Pancreas (tissue), 10 donors: ENCODE results near the gene LGALS9C. TPM values are rescaled to one million over a fixed set of nuclear protein-coding genes. Genes with fewer than 3 reads are reported as not detected.
"Not testable (repeated sequence)": the region's sequence is repeated elsewhere in the genome, so short reads cannot be mapped to it uniquely, and the experiment has no call there.

ENCODE experiments used
- ATAC-seq, 4 donors: fragments of 200-7000 bp; cut with Tn5 transposase; one replicate each; pipeline versions ENCODE4 v1.8.0 to v1.9.1; 2020; ENCODE audit warnings: mild to moderate bottlenecking in 4 of 4, moderate library complexity in 4 of 4
- DNase-seq, 6 donors: peaks; one replicate each; pipeline ENCODE4 v3.0.0-alpha.2; 2020
- FAIRE-seq: peaks from 2 replicates; lab custom pipeline; 2012; peaks lifted over from hg19 to GRCh38; lab: Jason Lieb, UNC
- H3K27ac ChIP-seq, 4 donors: fragments of 200-600 bp; sonication (generic); 1 replicate in 3 of 4; 2 replicates in 1 of 4; pipeline versions ENCODE4 v1.5.0 to v1.8.0; 2020
- H3K27me3 ChIP-seq, 4 donors: fragments of 200-600 bp; one replicate each; pipeline ENCODE4 v1.8.0; 2021
- H3K36me3 ChIP-seq, 3 donors: fragments of 200-600 bp; sonication (generic) in 1 of 3; one replicate each; pipeline versions ENCODE4 v1.5.0 to v1.8.0; 2020 to 2021
- H3K4me1 ChIP-seq, 3 donors: fragments of 200-600 bp; one replicate each; pipeline ENCODE4 v1.8.0; 2021
- H3K4me3 ChIP-seq, 4 donors: fragments of 200-600 bp; sonication (generic) in 2 of 4; one replicate each; pipeline versions ENCODE4 v1.5.0 to v1.8.0; 2020 to 2021
- H3K9me3 ChIP-seq, 4 donors: fragments of 200-600 bp; one replicate each; pipeline ENCODE4 v1.8.0; 2021
- WGBS, 2 donors: extraction: QIAGEN DNeasy Blood & Tissue Kit; methylation state at CpG; one replicate each; pipeline ENCODE4 v1.1.7; 2013; 5-methylcytosine and 5-hydroxymethylcytosine counted together
- intact Hi-C, 3 donors: fragments of 100-400 bp; cut with DNase I; formaldehyde crosslinking; loops; one replicate each; pipeline versions ENCODE4 v1.11.1 to v1.14.2; 2022
- polyA plus RNA-seq, 2 donors: library from polyadenylated mRNA; stranded (reverse); fragments of 200-250 nt; gene quantifications; one replicate each; pipeline ENCODE4 v1.2.3, GENCODE V29; 2013
- total RNA-seq, 6 donors: library from RNA; stranded (reverse); fragmentation: NEBNext Ultra II Directional in 4 of 6; extraction: Animal tissue kit (Norgen Biotek cat#: 25700) in 4 of 6; gene quantifications; one replicate each; pipeline versions ENCODE4 v1.2.1 to v1.2.4, GENCODE V29; 2021 to 2023
- donor health status: healthy with polysubstance abuse.
- donor health status: DM: no; HTN: no; CAD: no; lungs with moderate emphysema.
- donor health status: DM: no; HTN: no; CAD: no.
- donor health status: control.
- donor health status: control.
- donor health status: Bipolar disorder and iron deficiency.
- donor health status: DM: yes; HTN: yes; CAD: no.
- donor health status: DM: no; HTN: no; CAD: no.
- donor health status: DM: no; HTN: no; CAD: no.
- donor health status: DM: yes; HTN: yes; CAD: no.

Gene LGALS9C
- total and polyA plus RNA-seq, 8 donors: 0.05 to 0.22 (median 0.12) TPM; not detected in 4

GRCh38 chr17:18503221-18503620, 26.6 kb downstream of the LGALS9C start:
- ATAC-seq, FAIRE-seq, H3K27me3 ChIP-seq, DNase-seq, H3K27ac ChIP-seq, H3K9me3 ChIP-seq, H3K36me3 ChIP-seq, H3K4me1 ChIP-seq, H3K4me3 ChIP-seq, intact Hi-C loops: not testable (repeated sequence)
- WGBS, 2 donors: 14 to 50% methylated on average over 1 of the region's 5 CpGs

DNA sequence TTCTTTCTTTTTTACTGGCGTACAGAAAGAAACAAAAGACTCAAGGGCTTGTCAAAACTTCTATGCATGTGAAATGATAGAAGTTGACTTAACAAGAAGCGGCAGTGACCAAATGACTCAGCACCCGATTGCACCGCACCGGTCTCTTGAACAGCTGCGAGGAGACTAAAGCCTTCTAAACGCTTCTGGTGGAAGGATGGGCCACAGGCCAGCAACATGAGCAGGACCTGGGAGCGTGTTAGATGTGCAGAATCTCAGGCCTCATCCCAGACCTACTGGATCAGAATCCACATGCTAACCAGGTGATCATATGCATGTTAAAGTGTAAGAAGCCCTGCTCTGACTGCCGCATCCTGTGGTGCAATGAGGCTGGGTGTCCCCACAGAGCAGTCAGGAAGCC, 31.1 kb downstream of the LGALS9C start:
- H3K27me3 ChIP-seq, H3K36me3 ChIP-seq, DNase-seq, H3K4me3 ChIP-seq, FAIRE-seq, ATAC-seq, H3K9me3 ChIP-seq, H3K4me1 ChIP-seq, intact Hi-C loops, H3K27ac ChIP-seq: not testable (repeated sequence)
- 79 to 85% methylated on average over 3 to 4 of the region's 9 CpGs for WGBS, 2 donors

- H3K27me3 ChIP-seq, ATAC-seq, FAIRE-seq, H3K4me1 ChIP-seq, DNase-seq, H3K4me3 ChIP-seq, H3K9me3 ChIP-seq, H3K36me3 ChIP-seq, H3K27ac ChIP-seq, intact Hi-C loops: not testable (repeated sequence)
- 73 to 87% methylated on average over 3 of the region's 3 CpGs for WGBS, 2 donors
Observed at GRCh38 chr17:18508667-18509066, 32.1 kb downstream of the LGALS9C start.

DNA sequence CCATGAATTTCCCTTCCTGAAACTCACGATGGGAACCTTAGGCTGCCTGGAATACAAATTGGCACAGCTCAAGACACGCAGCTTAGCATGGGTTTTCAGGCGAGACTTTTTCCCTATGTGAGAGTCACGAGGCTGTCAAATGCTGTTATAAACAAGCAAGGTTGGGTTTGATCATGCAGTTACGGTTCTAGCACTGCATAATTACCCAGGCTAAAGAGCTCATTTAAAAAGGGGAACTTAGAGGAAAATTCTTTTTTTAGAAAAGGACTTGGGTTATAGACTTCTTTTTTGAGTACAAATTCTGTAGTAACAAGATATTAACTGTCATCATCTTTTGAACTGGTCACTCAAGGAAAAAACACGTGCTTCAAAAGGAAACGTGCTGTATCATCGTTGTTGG, 44.5 kb downstream of the LGALS9C start:
- H3K27ac ChIP-seq, H3K4me3 ChIP-seq, H3K36me3 ChIP-seq, H3K27me3 ChIP-seq, FAIRE-seq, H3K4me1 ChIP-seq, intact Hi-C loops, ATAC-seq, DNase-seq, H3K9me3 ChIP-seq: not testable (repeated sequence)
- WGBS, 2 donors: 43% methylated on average over 1 of the region's 8 CpGs; no CpG with 5 or more reads in 1 of the 2 donors

DNA sequence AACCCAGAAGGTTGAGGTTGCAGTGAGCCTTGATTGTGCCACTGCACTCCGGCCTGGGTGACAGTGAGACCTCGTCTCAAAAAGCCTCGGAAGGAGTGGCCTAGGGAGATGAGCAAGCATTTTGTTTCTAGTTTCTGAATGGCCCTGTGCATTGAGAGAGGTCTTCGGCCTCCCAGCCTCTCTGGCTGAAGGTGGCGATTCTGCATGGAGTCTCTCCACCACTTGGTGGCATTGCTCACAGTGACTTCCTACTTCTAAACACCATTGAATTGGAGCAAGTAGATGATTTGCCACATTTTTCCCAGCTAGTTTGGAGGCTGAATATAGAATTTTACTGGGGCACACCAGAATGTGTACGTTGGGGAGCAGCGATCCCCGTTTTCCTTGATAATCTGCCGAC, 48.4 kb downstream of the LGALS9C start:
- H3K9me3 ChIP-seq, intact Hi-C loops, H3K4me1 ChIP-seq, H3K4me3 ChIP-seq, H3K27me3 ChIP-seq, H3K36me3 ChIP-seq, H3K27ac ChIP-seq, DNase-seq, FAIRE-seq, ATAC-seq: not testable (repeated sequence)
- WGBS, 2 donors: 84 to 87% methylated on average over 7 of the region's 9 CpGs

- H3K9me3 ChIP-seq, FAIRE-seq, H3K4me1 ChIP-seq, intact Hi-C loops, H3K4me3 ChIP-seq, DNase-seq, H3K27me3 ChIP-seq, H3K27ac ChIP-seq, H3K36me3 ChIP-seq, ATAC-seq: not testable (repeated sequence)
- 85 to 89% methylated on average over 3 to 9 of the region's 12 CpGs for WGBS, 2 donors
Observed at GRCh38 chr17:18526168-18526800, 49.7 kb downstream of the LGALS9C start.

DNA sequence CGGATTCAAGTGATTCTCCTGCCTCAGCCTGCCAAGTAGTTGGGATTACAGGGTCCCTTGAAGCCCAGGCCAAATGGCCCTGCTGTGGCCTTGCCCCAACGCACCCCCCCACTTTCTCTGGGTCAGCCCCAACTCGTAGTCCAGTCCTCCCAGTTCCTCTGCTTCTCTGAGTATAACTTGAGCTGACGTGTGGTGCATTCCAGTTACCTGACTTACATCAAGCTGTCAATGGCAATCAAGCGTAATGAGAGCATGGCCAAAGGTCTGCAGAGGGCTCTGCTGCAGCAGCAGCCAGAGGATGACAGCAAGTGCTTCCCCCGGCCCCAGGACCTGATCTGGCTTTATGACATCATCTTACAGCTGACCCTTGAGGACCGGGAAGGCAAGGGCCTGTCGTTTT, 50.8 kb downstream of the LGALS9C start:
- not testable (repeated sequence) for ATAC-seq, FAIRE-seq

GRCh38 chr17:18528435-18528834, 51.8 kb downstream of the LGALS9C start:
- H3K9me3 ChIP-seq, H3K4me3 ChIP-seq, ATAC-seq, FAIRE-seq, H3K4me1 ChIP-seq, intact Hi-C loops, H3K27me3 ChIP-seq, H3K36me3 ChIP-seq, H3K27ac ChIP-seq, DNase-seq: not testable (repeated sequence)
- 65 to 100% methylated on average over 1 to 4 of the region's 6 CpGs for WGBS, 2 donors

More for the DNA sequence above, 50.8 kb downstream of the LGALS9C start:
- H3K4me1 ChIP-seq, H3K9me3 ChIP-seq, H3K27ac ChIP-seq, intact Hi-C loops, H3K4me3 ChIP-seq, DNase-seq, H3K27me3 ChIP-seq, H3K36me3 ChIP-seq: not testable (repeated sequence)
- WGBS, 2 donors: 72 to 76% methylated on average over 8 of the region's 8 CpGs

GRCh38 chr17:18528899-18529500, 52.4 kb downstream of the LGALS9C start:
- H3K9me3 ChIP-seq, DNase-seq, H3K27ac ChIP-seq, H3K36me3 ChIP-seq, H3K4me1 ChIP-seq, FAIRE-seq, intact Hi-C loops, H3K27me3 ChIP-seq, ATAC-seq, H3K4me3 ChIP-seq: not testable (repeated sequence)
- WGBS, 2 donors: 78 to 95% methylated on average over 3 to 4 of the region's 4 CpGs

- DNase-seq, H3K27me3 ChIP-seq, ATAC-seq, FAIRE-seq, intact Hi-C loops, H3K4me3 ChIP-seq, H3K9me3 ChIP-seq, H3K27ac ChIP-seq, H3K36me3 ChIP-seq, H3K4me1 ChIP-seq: not testable (repeated sequence)
Observed at GRCh38 chr17:18530405-18530804, 53.8 kb downstream of the LGALS9C start.

GRCh38 chr17:18542234-18542633, 65.6 kb downstream of the LGALS9C start:
- H3K36me3 ChIP-seq, H3K4me3 ChIP-seq, ATAC-seq, H3K27me3 ChIP-seq, H3K4me1 ChIP-seq, H3K9me3 ChIP-seq, H3K27ac ChIP-seq, DNase-seq, intact Hi-C loops: not testable (repeated sequence)
- FAIRE-seq: peak; percentile 5
- WGBS, 2 donors: 61 to 76% methylated on average over 3 to 5 of the region's 5 CpGs

GRCh38 chr17:18542907-18543306, 66.3 kb downstream of the LGALS9C start:
- H3K9me3 ChIP-seq, H3K27me3 ChIP-seq, FAIRE-seq, H3K4me1 ChIP-seq, H3K36me3 ChIP-seq, H3K4me3 ChIP-seq, intact Hi-C loops, H3K27ac ChIP-seq, ATAC-seq, DNase-seq: not testable (repeated sequence)
- 74 to 76% methylated on average over 3 to 4 of the region's 5 CpGs for WGBS, 2 donors
